ENCODE results near the gene TRIM3.
"Not testable (repeated sequence)": the region's sequence is repeated elsewhere in the genome, so short reads cannot be mapped to it uniquely, and the experiment has no call there.

The TRIM3 gene

DNA sequence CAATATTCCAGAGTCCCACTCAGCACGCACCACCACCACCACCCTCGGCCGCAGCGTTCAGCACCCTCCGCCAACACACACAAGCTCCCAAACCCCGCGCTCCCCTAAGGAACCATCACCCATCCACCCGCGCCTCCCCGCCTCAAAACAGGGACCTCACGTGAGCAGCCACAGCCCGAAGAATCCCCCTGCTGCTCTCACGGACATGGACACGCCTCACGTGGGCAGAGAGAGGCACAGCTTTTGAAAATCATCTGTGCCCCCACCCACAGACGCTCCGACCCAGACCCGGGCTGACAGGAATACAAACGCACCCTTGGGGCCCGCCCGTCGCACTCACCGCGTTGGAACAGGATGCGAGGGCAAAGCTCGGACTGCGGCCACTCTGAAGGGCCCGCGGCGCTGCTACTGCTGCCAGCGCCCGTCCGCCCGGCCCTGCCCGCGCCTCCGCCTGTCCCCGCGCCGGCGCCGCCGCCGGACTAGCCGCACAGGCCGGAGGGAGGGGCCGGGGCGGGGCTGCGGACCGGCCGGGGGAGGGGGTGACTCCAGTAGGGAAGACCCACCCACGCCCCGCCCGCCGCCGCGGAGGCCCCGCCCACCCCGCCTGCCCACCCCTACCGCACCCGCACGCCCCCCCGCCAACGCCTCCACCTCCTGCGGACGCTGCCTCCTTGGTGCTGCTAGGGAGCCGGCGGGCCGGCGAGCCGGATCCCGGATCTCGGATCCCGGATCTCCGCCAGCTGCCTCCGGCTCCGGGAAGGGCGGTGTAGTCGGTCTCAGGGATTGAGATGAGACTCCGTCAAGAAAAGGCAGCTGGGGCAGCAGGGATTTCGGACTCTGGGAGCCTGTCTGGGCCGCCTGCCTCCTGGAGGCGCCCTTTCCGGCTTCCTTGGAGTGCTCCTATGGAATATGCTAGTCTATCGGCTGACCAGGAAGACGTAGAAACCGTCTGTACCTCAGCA, at the start of gene TRIM3:
Gene TRIM3 (minus strand): TSS at position 491 of the 962 bp plus-strand sequence. CDS start 8,246 bp downstream, outside the sequence.
- Histone ChIP-seq H3K9ac (ENCODE audit: low read length in 5 of 5) (peak within 1 kb of the TSS; percentile 77 to 91 (median 86)), H3K36me3 (ENCODE audit: control insufficient read depth in 5 of 5, insufficient read depth in 5 of 5, low read length in 5 of 5) (peaks cover 0 to 24% (median 23%) of the 10 kb centered on the region in 5 donors), H3K27ac (ENCODE audit: low read depth, low read length) (peak within 1 kb of the TSS; percentile 91), H3K4me1 (ENCODE audit: control insufficient read depth in 5 of 5, insufficient read depth in 5 of 5, low read length in 5 of 5) (peaks cover 5 to 38% (median 31%) of the 10 kb centered on the region in 5 donors), H3K4me3 (ENCODE audit: low read depth in 1 of 5, low read length in 5 of 5) (peak within 1 kb of the TSS; percentile 75 to 90 (median 86)), H3K9me3 (ENCODE audit: control insufficient read depth in 5 of 5, low read length in 5 of 5) (no peaks in the 10 kb centered on the region), H3K27me3 (ENCODE audit: control insufficient read depth in 5 of 5, insufficient read depth in 4 of 5, low read length in 5 of 5) (no peaks in the 10 kb centered on the region)

- H3K27me3 ChIP-seq (ENCODE audit: control insufficient read depth in 5 of 5, insufficient read depth in 4 of 5, low read length in 5 of 5), result no peaks in the 10 kb centered on the region
- no peak overlapping the region for H3K4me3 ChIP-seq (ENCODE audit: low read depth in 1 of 5, low read length in 5 of 5)
- no peaks in the 10 kb centered on the region for H3K9me3 ChIP-seq (ENCODE audit: control insufficient read depth in 5 of 5, low read length in 5 of 5)
- no peaks in the 10 kb centered on the region for H3K4me1 ChIP-seq (ENCODE audit: control insufficient read depth in 5 of 5, insufficient read depth in 5 of 5, low read length in 5 of 5)
- H3K9ac ChIP-seq (ENCODE audit: low read length in 5 of 5), result no peak overlapping the region
- no peak overlapping the region for H3K27ac ChIP-seq (ENCODE audit: low read depth, low read length)
- H3K36me3 ChIP-seq (ENCODE audit: control insufficient read depth in 5 of 5, insufficient read depth in 5 of 5, low read length in 5 of 5), result peaks cover 19 to 26% (median 20%) of the 10 kb centered on the region in 5 donors
Measured at GRCh38 chr11:6523253-6523652, 49.5 kb upstream of the TRIM3 start.

DNA sequence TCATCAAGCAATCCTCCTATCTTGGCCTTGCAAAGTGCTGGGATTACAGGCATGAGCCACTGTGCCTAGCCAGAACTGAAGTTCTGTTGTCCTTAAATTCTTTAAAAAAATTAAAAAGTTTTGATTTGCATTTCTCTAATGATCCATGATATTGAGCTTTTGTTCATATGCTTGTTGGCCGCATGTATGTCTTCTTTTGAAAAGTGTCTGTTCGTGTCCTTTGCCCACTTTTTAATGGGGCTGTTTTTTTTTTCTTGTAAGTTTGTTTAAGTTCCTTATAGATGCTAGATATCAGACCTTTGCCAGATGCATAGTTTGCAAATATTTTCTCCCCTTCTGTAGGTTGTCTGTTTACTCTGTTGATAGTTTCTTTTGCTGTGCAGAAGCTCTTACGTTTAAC, 48.2 kb upstream of the TRIM3 start:
- not testable (repeated sequence) for H3K9ac ChIP-seq (ENCODE audit: low read length in 5 of 5); H3K9me3 ChIP-seq (ENCODE audit: control insufficient read depth in 5 of 5, low read length in 5 of 5); H3K27ac ChIP-seq (ENCODE audit: low read depth, low read length); H3K4me3 ChIP-seq (ENCODE audit: low read depth in 1 of 5, low read length in 5 of 5); H3K27me3 ChIP-seq (ENCODE audit: control insufficient read depth in 5 of 5, insufficient read depth in 4 of 5, low read length in 5 of 5); H3K4me1 ChIP-seq (ENCODE audit: control insufficient read depth in 5 of 5, insufficient read depth in 5 of 5, low read length in 5 of 5)
- peaks cover 15 to 26% (median 19%) of the 10 kb centered on the region in 5 donors for H3K36me3 ChIP-seq (ENCODE audit: control insufficient read depth in 5 of 5, insufficient read depth in 5 of 5, low read length in 5 of 5)

DNA sequence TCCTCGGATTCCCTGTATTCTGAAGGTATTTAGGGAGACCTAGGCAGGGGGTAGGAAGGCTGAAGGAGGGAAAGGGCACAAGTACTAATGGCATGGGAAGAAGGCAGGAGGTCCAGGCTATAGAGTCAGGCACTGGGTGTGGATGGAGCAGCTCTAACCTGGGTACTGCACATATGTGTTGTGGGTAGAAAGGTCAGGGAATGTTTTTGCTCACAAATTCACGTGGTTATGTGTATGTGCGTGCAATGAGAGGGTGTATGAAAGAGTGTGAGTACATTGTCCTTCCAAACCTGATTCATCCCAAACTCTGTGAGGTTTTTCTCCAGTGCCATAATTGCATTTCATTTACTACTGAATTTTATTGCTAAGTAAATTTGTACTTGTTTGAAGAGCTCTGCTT, 46.5 kb upstream of the TRIM3 start:
- peaks cover 15 to 31% (median 21%) of the 10 kb centered on the region in 5 donors for H3K36me3 ChIP-seq (ENCODE audit: control insufficient read depth in 5 of 5, insufficient read depth in 5 of 5, low read length in 5 of 5)
- no peaks in the 10 kb centered on the region for H3K4me1 ChIP-seq (ENCODE audit: control insufficient read depth in 5 of 5, insufficient read depth in 5 of 5, low read length in 5 of 5)
- no peak overlapping the region for H3K27ac ChIP-seq (ENCODE audit: low read depth, low read length)
- no peak overlapping the region for H3K4me3 ChIP-seq (ENCODE audit: low read depth in 1 of 5, low read length in 5 of 5)
- no peaks in the 10 kb centered on the region for H3K9me3 ChIP-seq (ENCODE audit: control insufficient read depth in 5 of 5, low read length in 5 of 5)
- H3K27me3 ChIP-seq (ENCODE audit: control insufficient read depth in 5 of 5, insufficient read depth in 4 of 5, low read length in 5 of 5), result no peaks in the 10 kb centered on the region
- no peak overlapping the region for H3K9ac ChIP-seq (ENCODE audit: low read length in 5 of 5)

DNA sequence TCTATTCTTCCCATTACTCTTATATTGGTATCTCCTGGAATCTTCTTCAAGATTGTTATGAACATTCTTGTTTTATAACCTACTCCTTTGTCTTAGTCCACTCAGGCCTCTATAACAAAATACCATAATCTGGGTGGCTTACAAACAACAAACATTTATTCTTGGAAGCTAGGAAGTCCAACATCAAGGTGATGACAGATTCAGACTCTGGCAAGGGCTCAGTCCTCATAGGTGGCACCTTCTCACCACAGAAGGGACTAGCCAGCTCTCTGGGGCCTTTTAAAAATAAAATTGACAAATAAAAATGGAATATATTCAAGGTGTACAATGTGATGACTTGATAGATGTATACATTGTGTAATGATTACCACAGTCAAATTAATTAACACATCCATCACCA, 43.1 kb upstream of the TRIM3 start:
- no peaks in the 10 kb centered on the region for H3K27me3 ChIP-seq (ENCODE audit: control insufficient read depth in 5 of 5, insufficient read depth in 4 of 5, low read length in 5 of 5)
- peaks cover 20 to 40% (median 26%) of the 10 kb centered on the region in 5 donors for H3K36me3 ChIP-seq (ENCODE audit: control insufficient read depth in 5 of 5, insufficient read depth in 5 of 5, low read length in 5 of 5)
- no peak overlapping the region for H3K4me3 ChIP-seq (ENCODE audit: low read depth in 1 of 5, low read length in 5 of 5)
- no peaks in the 10 kb centered on the region for H3K4me1 ChIP-seq (ENCODE audit: control insufficient read depth in 5 of 5, insufficient read depth in 5 of 5, low read length in 5 of 5)
- no peaks in the 10 kb centered on the region for H3K9me3 ChIP-seq (ENCODE audit: control insufficient read depth in 5 of 5, low read length in 5 of 5)
- no peak overlapping the region for H3K9ac ChIP-seq (ENCODE audit: low read length in 5 of 5)
- no peak overlapping the region for H3K27ac ChIP-seq (ENCODE audit: low read depth, low read length)

GRCh38 chr11:6505577-6506240, 32.0 kb upstream of the TRIM3 start:
- Histone ChIP-seq H3K9me3 (ENCODE audit: control insufficient read depth in 5 of 5, low read length in 5 of 5) (no peaks in the 10 kb centered on the region), H3K27ac (ENCODE audit: low read depth, low read length) (no peak overlapping the region), H3K4me3 (ENCODE audit: low read depth in 1 of 5, low read length in 5 of 5) (no peak overlapping the region), H3K36me3 (ENCODE audit: control insufficient read depth in 5 of 5, insufficient read depth in 5 of 5, low read length in 5 of 5) (peaks cover 8 to 32% (median 23%) of the 10 kb centered on the region in 5 donors), H3K27me3 (ENCODE audit: control insufficient read depth in 5 of 5, insufficient read depth in 4 of 5, low read length in 5 of 5) (no peaks in the 10 kb centered on the region), H3K4me1 (ENCODE audit: control insufficient read depth in 5 of 5, insufficient read depth in 5 of 5, low read length in 5 of 5) (peaks cover 0 to 1% (median 0%) of the 10 kb centered on the region in 5 donors), H3K9ac (ENCODE audit: low read length in 5 of 5) (no peak overlapping the region)

DNA sequence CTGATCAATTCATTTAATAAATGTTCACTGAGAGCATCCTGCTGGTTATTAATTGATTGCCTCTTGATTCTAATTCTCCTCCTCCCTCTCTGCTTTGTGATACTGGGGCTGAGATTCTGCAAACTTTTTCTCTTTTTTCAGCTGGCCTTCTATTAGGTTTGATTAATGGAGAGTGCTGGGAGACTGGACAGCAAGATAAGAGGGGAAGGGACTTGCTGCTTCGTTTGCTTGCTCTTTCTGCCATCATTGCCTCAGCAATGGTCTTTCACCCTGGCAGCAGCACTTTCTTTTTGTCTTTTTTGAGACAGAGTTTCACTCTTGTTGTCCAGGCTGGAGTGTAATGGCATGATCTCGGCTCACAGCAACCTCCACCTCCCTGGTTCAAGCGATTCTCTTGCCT, 30.4 kb upstream of the TRIM3 start:
- Histone ChIP-seq H3K27me3 (ENCODE audit: control insufficient read depth in 5 of 5, insufficient read depth in 4 of 5, low read length in 5 of 5) (no peaks in the 10 kb centered on the region), H3K4me3 (ENCODE audit: low read depth in 1 of 5, low read length in 5 of 5) (no peak overlapping the region), H3K27ac (ENCODE audit: low read depth, low read length) (no peak overlapping the region), H3K9me3 (ENCODE audit: control insufficient read depth in 5 of 5, low read length in 5 of 5) (no peaks in the 10 kb centered on the region), H3K36me3 (ENCODE audit: control insufficient read depth in 5 of 5, insufficient read depth in 5 of 5, low read length in 5 of 5) (peaks cover 8 to 34% (median 21%) of the 10 kb centered on the region in 5 donors), H3K9ac (ENCODE audit: low read length in 5 of 5) (no peak overlapping the region), H3K4me1 (ENCODE audit: control insufficient read depth in 5 of 5, insufficient read depth in 5 of 5, low read length in 5 of 5) (peaks cover 0 to 10% (median 3%) of the 10 kb centered on the region in 5 donors)

DNA sequence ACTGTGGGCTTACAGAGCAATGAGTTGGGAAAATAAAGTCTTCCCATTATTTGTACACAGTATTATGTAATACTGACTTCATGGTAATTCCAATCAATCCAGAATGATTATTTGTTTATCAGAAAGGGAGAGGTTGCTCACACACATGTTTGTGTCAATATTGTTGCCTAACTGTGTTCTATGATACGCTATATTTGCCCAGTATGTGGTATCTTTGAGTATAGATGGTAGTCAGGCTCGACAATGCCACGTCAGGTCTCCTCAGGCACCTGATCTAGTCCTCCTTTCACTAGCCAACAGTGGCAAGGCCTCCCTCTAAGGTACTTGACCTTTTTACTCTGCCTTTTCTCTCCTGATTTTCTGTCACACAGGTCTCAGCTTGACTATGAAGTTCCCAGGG, 28.6 kb upstream of the TRIM3 start:
- Histone ChIP-seq H3K27me3 (ENCODE audit: control insufficient read depth in 5 of 5, insufficient read depth in 4 of 5, low read length in 5 of 5) (no peaks in the 10 kb centered on the region), H3K27ac (ENCODE audit: low read depth, low read length) (no peak overlapping the region), H3K36me3 (ENCODE audit: control insufficient read depth in 5 of 5, insufficient read depth in 5 of 5, low read length in 5 of 5) (peaks cover 8 to 45% (median 31%) of the 10 kb centered on the region in 5 donors), H3K9me3 (ENCODE audit: control insufficient read depth in 5 of 5, low read length in 5 of 5) (no peaks in the 10 kb centered on the region), H3K4me1 (ENCODE audit: control insufficient read depth in 5 of 5, insufficient read depth in 5 of 5, low read length in 5 of 5) (peaks cover 0 to 27% (median 10%) of the 10 kb centered on the region in 5 donors), H3K9ac (ENCODE audit: low read length in 5 of 5) (peak overlapping the region in 1 of 5 donors; percentile 26), H3K4me3 (ENCODE audit: low read depth in 1 of 5, low read length in 5 of 5) (no peak overlapping the region)

GRCh38 chr11:6498544-6498943, 24.8 kb upstream of the TRIM3 start:
- no peak overlapping the region for H3K27ac ChIP-seq (ENCODE audit: low read depth, low read length)
- peaks cover 9 to 57% (median 34%) of the 10 kb centered on the region in 5 donors for H3K36me3 ChIP-seq (ENCODE audit: control insufficient read depth in 5 of 5, insufficient read depth in 5 of 5, low read length in 5 of 5)
- peak overlapping the region in 1 of 5 donors; percentile 24 for H3K9ac ChIP-seq (ENCODE audit: low read length in 5 of 5)
- peaks cover 0 to 32% (median 12%) of the 10 kb centered on the region in 5 donors for H3K4me1 ChIP-seq (ENCODE audit: control insufficient read depth in 5 of 5, insufficient read depth in 5 of 5, low read length in 5 of 5)
- H3K27me3 ChIP-seq (ENCODE audit: control insufficient read depth in 5 of 5, insufficient read depth in 4 of 5, low read length in 5 of 5), result no peaks in the 10 kb centered on the region
- no peaks in the 10 kb centered on the region for H3K9me3 ChIP-seq (ENCODE audit: control insufficient read depth in 5 of 5, low read length in 5 of 5)
- H3K4me3 ChIP-seq (ENCODE audit: low read depth in 1 of 5, low read length in 5 of 5), result no peak overlapping the region

DNA sequence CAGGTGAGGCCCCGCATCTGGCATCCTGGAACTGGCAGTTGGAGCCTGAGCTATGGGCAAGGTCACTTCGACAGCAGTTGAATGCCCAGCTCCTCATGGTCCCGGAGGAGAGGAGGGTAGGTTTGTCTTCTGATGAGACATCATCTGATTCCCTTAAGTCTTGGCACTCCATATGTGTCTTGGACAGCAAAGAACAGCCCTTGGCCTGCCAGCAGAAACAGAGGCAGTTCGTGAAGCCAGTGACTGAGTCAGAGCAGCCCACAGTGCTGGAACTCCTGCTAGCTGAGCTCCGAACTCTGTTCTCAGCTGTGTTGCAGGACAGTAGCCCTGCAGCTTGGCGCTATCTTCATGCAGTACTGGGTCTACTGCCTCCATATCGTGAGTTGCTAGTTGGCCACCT, 24.4 kb upstream of the TRIM3 start:
- Histone ChIP-seq H3K4me1 (ENCODE audit: control insufficient read depth in 5 of 5, insufficient read depth in 5 of 5, low read length in 5 of 5) (peaks cover 0 to 32% (median 12%) of the 10 kb centered on the region in 5 donors), H3K9ac (ENCODE audit: low read length in 5 of 5) (peak overlapping the region in 1 of 5 donors; percentile 24), H3K27ac (ENCODE audit: low read depth, low read length) (no peak overlapping the region), H3K36me3 (ENCODE audit: control insufficient read depth in 5 of 5, insufficient read depth in 5 of 5, low read length in 5 of 5) (peaks cover 11 to 56% (median 35%) of the 10 kb centered on the region in 5 donors), H3K9me3 (ENCODE audit: control insufficient read depth in 5 of 5, low read length in 5 of 5) (no peaks in the 10 kb centered on the region), H3K4me3 (ENCODE audit: low read depth in 1 of 5, low read length in 5 of 5) (no peak overlapping the region), H3K27me3 (ENCODE audit: control insufficient read depth in 5 of 5, insufficient read depth in 4 of 5, low read length in 5 of 5) (no peaks in the 10 kb centered on the region)

Data from subcutaneous abdominal adipose tissue (tissue), 5 donors.